Lower leg skin (tissue), 3 donors: ENCODE data around the gene KDM2B.

Experiments used
- POLR2A ChIP-seq, 2 donors: fragments of 450-650 bp; IDR thresholded peaks; one replicate each; pipeline ENCODE4 v1.6.1; 2016 to 2017; ENCODE audit warnings: antibody characterized with exemption in 2 of 2, mild to moderate bottlenecking in 1 of 2, moderate library complexity in 1 of 2
- TF ChIP-seq, protein P1 (sequence below), 3 donors: fragments of 450-650 bp; IDR thresholded peaks; one replicate each; pipeline ENCODE4 v1.5.1; 2016; ENCODE audit warnings: antibody characterized with exemption in 3 of 3, mild to moderate bottlenecking in 3 of 3, moderate library complexity in 2 of 3

DNA sequence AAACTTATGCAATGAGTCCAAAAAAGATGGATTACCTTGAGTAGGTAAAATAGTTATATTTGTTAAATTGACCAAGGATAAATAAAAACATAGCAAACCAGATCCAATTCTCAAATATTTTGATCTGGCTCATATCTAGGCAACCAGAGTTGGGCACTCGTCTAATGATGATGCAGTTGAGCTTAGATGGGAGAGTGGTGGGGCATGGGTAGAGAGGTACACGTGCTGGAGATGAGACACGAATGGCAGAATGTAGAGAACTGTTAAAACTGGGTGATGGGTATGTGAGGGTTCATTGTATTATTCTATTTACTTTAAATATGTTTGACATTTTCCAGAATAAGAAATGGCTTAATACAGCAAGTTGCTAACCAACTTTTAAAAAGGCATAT lies 188.5 kb downstream of the KDM2B start:
- TF ChIP-seq, protein P1, sequence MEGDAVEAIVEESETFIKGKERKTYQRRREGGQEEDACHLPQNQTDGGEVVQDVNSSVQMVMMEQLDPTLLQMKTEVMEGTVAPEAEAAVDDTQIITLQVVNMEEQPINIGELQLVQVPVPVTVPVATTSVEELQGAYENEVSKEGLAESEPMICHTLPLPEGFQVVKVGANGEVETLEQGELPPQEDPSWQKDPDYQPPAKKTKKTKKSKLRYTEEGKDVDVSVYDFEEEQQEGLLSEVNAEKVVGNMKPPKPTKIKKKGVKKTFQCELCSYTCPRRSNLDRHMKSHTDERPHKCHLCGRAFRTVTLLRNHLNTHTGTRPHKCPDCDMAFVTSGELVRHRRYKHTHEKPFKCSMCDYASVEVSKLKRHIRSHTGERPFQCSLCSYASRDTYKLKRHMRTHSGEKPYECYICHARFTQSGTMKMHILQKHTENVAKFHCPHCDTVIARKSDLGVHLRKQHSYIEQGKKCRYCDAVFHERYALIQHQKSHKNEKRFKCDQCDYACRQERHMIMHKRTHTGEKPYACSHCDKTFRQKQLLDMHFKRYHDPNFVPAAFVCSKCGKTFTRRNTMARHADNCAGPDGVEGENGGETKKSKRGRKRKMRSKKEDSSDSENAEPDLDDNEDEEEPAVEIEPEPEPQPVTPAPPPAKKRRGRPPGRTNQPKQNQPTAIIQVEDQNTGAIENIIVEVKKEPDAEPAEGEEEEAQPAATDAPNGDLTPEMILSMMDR (IDR thresholded peaks at IDR 0.05) = no peak
- TF ChIP-seq POLR2A (IDR thresholded peaks at IDR 0.05) = no peak
